Transverse colon (tissue), 3 donors: ENCODE data around the gene FBXL19.

Source experiments
- POLR2A ChIP-seq: fragments of 450-650 bp; IDR thresholded peaks from one replicate; pipeline ENCODE4 v1.6.1; 2016; ENCODE audit warnings: antibody characterized with exemption, mild to moderate bottlenecking, moderate library complexity
- TF ChIP-seq, protein P1 (sequence below), 5 experiments: fragments of 200-600 bp in 3 of 5; fragments of 450-650 bp in 2 of 5; sonication (generic) in 3 of 5; IDR thresholded peaks; 1 replicate in 2 of 5; 2 replicates in 3 of 5; pipeline ENCODE4 v1.5.1; 2016 to 2017; ENCODE audit warnings: antibody characterized with exemption in 5 of 5, inconsistent platforms in 3 of 5, mild to moderate bottlenecking in 2 of 5, moderate library complexity in 1 of 5

DNA sequence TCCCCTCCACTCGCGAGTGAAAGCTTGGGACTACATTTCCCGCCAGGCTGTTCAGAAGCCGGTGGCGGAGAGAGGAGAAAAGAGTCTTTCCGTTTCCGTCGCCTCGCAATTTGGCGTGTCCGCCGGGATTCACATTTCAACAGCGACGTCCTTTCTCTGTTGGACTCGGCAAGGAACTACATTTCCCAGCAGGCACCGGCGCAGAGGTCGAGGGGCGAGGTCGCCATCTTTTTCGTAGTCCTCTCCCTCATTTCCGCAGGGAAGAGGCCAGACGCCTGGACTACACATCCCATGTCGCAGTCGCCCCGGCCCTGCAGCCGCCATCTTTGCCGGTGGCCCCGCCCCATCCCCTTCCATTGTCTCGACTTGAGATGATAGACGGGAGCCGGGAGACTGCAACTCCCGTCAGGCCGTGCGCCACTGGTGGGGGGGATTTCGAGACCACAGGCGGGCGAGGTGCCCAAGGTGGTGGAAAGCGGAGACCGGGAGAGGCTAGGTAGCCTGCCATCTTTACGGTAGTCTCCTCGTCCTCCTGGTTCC, 882 bp upstream of the FBXL19 start:
- TF ChIP-seq, protein P1, sequence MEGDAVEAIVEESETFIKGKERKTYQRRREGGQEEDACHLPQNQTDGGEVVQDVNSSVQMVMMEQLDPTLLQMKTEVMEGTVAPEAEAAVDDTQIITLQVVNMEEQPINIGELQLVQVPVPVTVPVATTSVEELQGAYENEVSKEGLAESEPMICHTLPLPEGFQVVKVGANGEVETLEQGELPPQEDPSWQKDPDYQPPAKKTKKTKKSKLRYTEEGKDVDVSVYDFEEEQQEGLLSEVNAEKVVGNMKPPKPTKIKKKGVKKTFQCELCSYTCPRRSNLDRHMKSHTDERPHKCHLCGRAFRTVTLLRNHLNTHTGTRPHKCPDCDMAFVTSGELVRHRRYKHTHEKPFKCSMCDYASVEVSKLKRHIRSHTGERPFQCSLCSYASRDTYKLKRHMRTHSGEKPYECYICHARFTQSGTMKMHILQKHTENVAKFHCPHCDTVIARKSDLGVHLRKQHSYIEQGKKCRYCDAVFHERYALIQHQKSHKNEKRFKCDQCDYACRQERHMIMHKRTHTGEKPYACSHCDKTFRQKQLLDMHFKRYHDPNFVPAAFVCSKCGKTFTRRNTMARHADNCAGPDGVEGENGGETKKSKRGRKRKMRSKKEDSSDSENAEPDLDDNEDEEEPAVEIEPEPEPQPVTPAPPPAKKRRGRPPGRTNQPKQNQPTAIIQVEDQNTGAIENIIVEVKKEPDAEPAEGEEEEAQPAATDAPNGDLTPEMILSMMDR (IDR thresholded peaks at IDR 0.05): no peak
- no peak for TF ChIP-seq POLR2A
